ENCODE results near the gene NTRK2.

The NTRK2 gene

GRCh38 chr9:84785792-84786547 lies 116.4 kb downstream of the NTRK2 start:
- no peak for DNase-seq

GRCh38 chr9:84788803-84789462 lies 119.4 kb downstream of the NTRK2 start:
- no peak for DNase-seq

GRCh38 chr9:84789463-84789830 lies 119.9 kb downstream of the NTRK2 start:
- DNase-seq, result no peak

GRCh38 chr9:84791643-84792042 lies 122.1 kb downstream of the NTRK2 start:
- no peak for DNase-seq

GRCh38 chr9:84793251-84793650 lies 123.7 kb downstream of the NTRK2 start:
- DNase-seq, result no peak

- DNase-seq, result no peak
Measured at GRCh38 chr9:84794981-84795637, 125.6 kb downstream of the NTRK2 start.

- DNase-seq, result no peak
Measured at GRCh38 chr9:84796404-84796803, 126.9 kb downstream of the NTRK2 start.

- DNase-seq, result no peak
Measured at GRCh38 chr9:84799251-84799650, 129.7 kb downstream of the NTRK2 start.

- DNase-seq, result no peak
Measured at GRCh38 chr9:84804951-84805694, 135.6 kb downstream of the NTRK2 start.

- DNase-seq, result no peak
Measured at GRCh38 chr9:84807431-84807830, 137.9 kb downstream of the NTRK2 start.

GRCh38 chr9:84807870-84808390 lies 138.4 kb downstream of the NTRK2 start:
- no peak for DNase-seq

GRCh38 chr9:84808416-84808815 lies 138.9 kb downstream of the NTRK2 start:
- no peak for DNase-seq

GRCh38 chr9:84811072-84811750 lies 141.7 kb downstream of the NTRK2 start:
- no peak for DNase-seq

GRCh38 chr9:84811751-84812074 lies 142.2 kb downstream of the NTRK2 start:
- DNase-seq, result no peak

- no peak for DNase-seq
Measured at GRCh38 chr9:84812355-84812754, 142.8 kb downstream of the NTRK2 start.

GRCh38 chr9:84812847-84813246 lies 143.3 kb downstream of the NTRK2 start:
- DNase-seq, result no peak

GRCh38 chr9:84815554-84815953 lies 146.0 kb downstream of the NTRK2 start:
- no peak for DNase-seq

GRCh38 chr9:84817038-84817437 lies 147.5 kb downstream of the NTRK2 start:
- DNase-seq, result no peak

- DNase-seq, result no peak
Measured at GRCh38 chr9:84818791-84819190, 149.3 kb downstream of the NTRK2 start.

- no peak for DNase-seq
Measured at GRCh38 chr9:84819491-84819991, 150.0 kb downstream of the NTRK2 start.

GRCh38 chr9:84821431-84821830 lies 151.9 kb downstream of the NTRK2 start:
- no peak for DNase-seq

- DNase-seq, result no peak
Measured at GRCh38 chr9:84822589-84823233, 153.2 kb downstream of the NTRK2 start.

Measured in activated naive CD4-positive, alpha-beta T cell (primary cell).